H9 (cell line): ENCODE results near the gene MDFI. TPM values are rescaled to one million over a fixed set of nuclear protein-coding genes. Genes with fewer than 3 reads are reported as not detected.
A peak's percentile ranks its signal among the peaks of the same experiment; 100 is the strongest.

Experiments used
- DNase-seq: peaks from one replicate; pipeline ENCODE4 v3.0.0-alpha.2; 2017
- H2AFZ ChIP-seq: one replicate; pipeline ENCODE4 v1.6.1; 2013; ENCODE audit warnings: mild to moderate bottlenecking, low read length, control low read depth, moderate library complexity
- H2AK5ac ChIP-seq: 2 replicates; pipeline ENCODE4 v1.6.1; 2013; ENCODE audit warnings: low read length, control low read depth, mixed read lengths; ENCODE audit not compliant: insufficient read length
- H2BK120ac ChIP-seq: one replicate; pipeline ENCODE4 v1.6.1; 2013; ENCODE audit warnings: low read depth, mild to moderate bottlenecking, low read length, control low read depth, inconsistent platforms; ENCODE audit not compliant: poor library complexity, severe bottlenecking
- H2BK12ac ChIP-seq: 2 replicates; pipeline ENCODE4 v1.6.1; 2013; ENCODE audit warnings: low read length, control low read depth, mixed read lengths, low read depth; ENCODE audit not compliant: insufficient read length
- H2BK15ac ChIP-seq: 2 replicates; pipeline ENCODE4 v1.6.1; 2013; ENCODE audit warnings: low read depth, low read length, control low read depth
- H2BK20ac ChIP-seq: one replicate; pipeline ENCODE4 v1.6.1; 2013; ENCODE audit warnings: low read depth, mild to moderate bottlenecking, low read length, control low read depth, inconsistent platforms; ENCODE audit not compliant: poor library complexity, severe bottlenecking
- H2BK5ac ChIP-seq: 2 replicates; pipeline ENCODE4 v1.6.1; 2013; ENCODE audit warnings: low read length, control low read depth, mixed read lengths; ENCODE audit not compliant: insufficient read length
- H3K14ac ChIP-seq: 2 replicates; pipeline ENCODE4 v1.6.1; 2013; ENCODE audit warnings: low read length, control low read depth; ENCODE audit not compliant: insufficient read depth
- H3K18ac ChIP-seq: 2 replicates; pipeline ENCODE4 v1.6.1; 2013; ENCODE audit warnings: low read depth, mild to moderate bottlenecking, mixed read lengths, low read length, control low read depth; ENCODE audit not compliant: insufficient read length
- H3K23ac ChIP-seq: 2 replicates; pipeline ENCODE4 v1.6.1; 2013; ENCODE audit warnings: low read length, control low read depth, mixed read lengths, low read depth; ENCODE audit not compliant: insufficient read length
- H3K23me2 ChIP-seq: 2 replicates; pipeline ENCODE4 v1.6.1; 2013; ENCODE audit warnings: low read depth, mild to moderate bottlenecking, mixed read lengths, low read length, control low read depth; ENCODE audit not compliant: insufficient read length, poor library complexity, severe bottlenecking
- H3K27ac ChIP-seq: 2 replicates; pipeline ENCODE4 v1.5.1; 2013; ENCODE audit warnings: low read length, control low read depth, mixed read lengths, low read depth; ENCODE audit not compliant: insufficient read length
- H3K27me3 ChIP-seq: 2 replicates; pipeline ENCODE4 v1.6.1; 2013; ENCODE audit warnings: low read length, control low read depth, inconsistent platforms; ENCODE audit not compliant: insufficient read depth
- H3K4ac ChIP-seq: 2 replicates; pipeline ENCODE4 v1.6.1; 2013; ENCODE audit warnings: low read depth, mild to moderate bottlenecking, control low read depth, inconsistent platforms, low read length, moderate library complexity
- H3K4me1 ChIP-seq: 2 replicates; pipeline ENCODE4 v1.6.1; 2013; ENCODE audit warnings: low read length, control low read depth, inconsistent platforms; ENCODE audit not compliant: insufficient read depth
- H3K4me2 ChIP-seq: 2 replicates; pipeline ENCODE4 v1.6.1; 2013; ENCODE audit warnings: low read length, control low read depth, mixed read lengths; ENCODE audit not compliant: insufficient read length, insufficient read depth
- H3K56ac ChIP-seq: 2 replicates; pipeline ENCODE4 v1.6.1; 2013; ENCODE audit warnings: low read depth, mild to moderate bottlenecking, mixed read lengths, low read length, control low read depth; ENCODE audit not compliant: insufficient read length
- H3K79me1 ChIP-seq: 2 replicates; pipeline ENCODE4 v1.6.1; 2013; ENCODE audit warnings: low read depth, mild to moderate bottlenecking, moderate library complexity, low read length, control low read depth, inconsistent platforms; ENCODE audit not compliant: insufficient read depth, poor library complexity, severe bottlenecking
- H3K79me2 ChIP-seq: 2 replicates; pipeline ENCODE4 v1.6.1; 2013; ENCODE audit warnings: low read length, control low read depth, inconsistent platforms; ENCODE audit not compliant: insufficient read depth
- H3K9ac ChIP-seq: 2 replicates; pipeline ENCODE4 v1.6.1; 2013; ENCODE audit warnings: low read length, control low read depth, mixed read lengths; ENCODE audit not compliant: insufficient read length; ENCODE audit errors: extremely low read depth
- H3K9me3 ChIP-seq: one replicate; pipeline ENCODE4 v1.6.1; 2013; ENCODE audit warnings: low read depth, low read length, inconsistent platforms; ENCODE audit not compliant: control insufficient read depth
- H3T11ph ChIP-seq: one replicate; pipeline ENCODE4 v1.6.1; 2013; ENCODE audit warnings: mild to moderate bottlenecking, low read length, control low read depth, inconsistent platforms
- H4K20me1 ChIP-seq: one replicate; pipeline ENCODE4 v1.6.1; 2013; ENCODE audit not compliant: control insufficient read depth, insufficient read length, insufficient read depth
- H4K5ac ChIP-seq: 2 replicates; pipeline ENCODE4 v1.6.1; 2013; ENCODE audit warnings: low read depth, mild to moderate bottlenecking, mixed read lengths, low read length, control low read depth; ENCODE audit not compliant: insufficient read length
- H4K8ac ChIP-seq: replicated peaks from 2 replicates; pipeline ENCODE4 v1.6.1; 2013; ENCODE audit warnings: low read length, control low read depth, mixed read lengths, low read depth; ENCODE audit not compliant: insufficient read length
- H4K91ac ChIP-seq: 2 replicates; pipeline ENCODE4 v1.6.1; 2013; ENCODE audit warnings: low read depth, mild to moderate bottlenecking, moderate library complexity, mixed read lengths, low read length, control low read depth; ENCODE audit not compliant: insufficient read length
- H3K27ac Mint-ChIP-seq, 3 experiments: 2 replicates in 2 of 3; 3 replicates in 1 of 3; pipeline ENCODE4 v1.8.0; 2020 to 2021; ENCODE audit warnings: mixed read lengths in 3 of 3, mild to moderate bottlenecking in 1 of 3, moderate library complexity in 1 of 3
- H3K27me3 Mint-ChIP-seq: 2 replicates; pipeline ENCODE4 v1.8.0; 2021; ENCODE audit warnings: low read depth, mild to moderate bottlenecking, moderate library complexity, mixed read lengths
- H3K36me3 Mint-ChIP-seq, 3 experiments: 2 replicates in 2 of 3; 3 replicates in 1 of 3; pipeline ENCODE4 v1.8.0; 2020 to 2021; ENCODE audit warnings: low read depth in 3 of 3, mixed read lengths in 3 of 3; ENCODE audit not compliant: insufficient read depth in 1 of 3
- H3K4me1 Mint-ChIP-seq, 2 experiments: 2 replicates each; pipeline ENCODE4 v1.8.0; 2020; ENCODE audit warnings: mixed read lengths in 2 of 2
- H3K4me3 Mint-ChIP-seq, 2 experiments: 2 replicates in 1 of 2; 3 replicates in 1 of 2; pipeline ENCODE4 v1.8.0; 2020 to 2021; ENCODE audit warnings: mild to moderate bottlenecking in 2 of 2, mixed read lengths in 2 of 2, moderate library complexity in 1 of 2
- H3K9me3 Mint-ChIP-seq, 2 experiments: 2 replicates in 1 of 2; 3 replicates in 1 of 2; pipeline ENCODE4 v1.8.0; 2020; ENCODE audit warnings: mild to moderate bottlenecking in 2 of 2, mixed read lengths in 2 of 2, moderate library complexity in 1 of 2
- WGBS: extraction: QIAGEN DNeasy Blood & Tissue Kit; methylation state at CpG from one replicate; pipeline ENCODE4 v1.1.7; 2013; ENCODE audit warnings: missing lambda C conversion rate, low lambda C conversion rate, mixed read lengths; ENCODE audit not compliant: insufficient read length; ENCODE audit errors: extremely low coverage; 5-methylcytosine and 5-hydroxymethylcytosine counted together
- total RNA-seq: library from RNA; stranded (reverse); gene quantifications from 2 replicates; pipeline ENCODE4 v1.2.1, GENCODE V29; 2021
- TF ChIP-seq, protein P1 (sequence below): fragments of 200-600 bp; sonication (generic); conservative IDR thresholded peaks from 3 replicates; pipeline ENCODE4 v1.8.0; 2021; ENCODE audit warnings: antibody characterized with exemption, mild to moderate bottlenecking

The MDFI gene
- total RNA-seq, 1 experiment from 2014 or later: 45.0 TPM

DNA sequence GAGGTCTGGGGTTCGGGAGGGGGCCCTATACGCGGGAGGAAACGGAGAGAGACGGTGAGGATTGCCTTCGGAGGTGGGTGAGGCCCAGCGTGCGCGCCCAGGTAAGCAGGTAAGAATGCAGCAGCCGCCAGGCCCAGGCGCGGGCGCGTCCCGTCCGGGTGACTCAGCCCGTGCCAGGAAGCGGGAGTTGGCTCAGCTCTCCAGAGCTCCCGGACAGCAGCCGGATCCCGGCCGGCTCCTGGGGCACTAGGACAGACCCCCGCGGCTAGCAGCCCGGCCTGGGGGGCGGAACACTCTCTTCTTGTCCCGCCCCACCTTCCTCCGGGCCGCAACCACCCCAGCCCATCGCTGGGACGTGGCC, 1.5 kb upstream of the MDFI start:
- Histone ChIP-seq H3K27ac (no peak overlapping the region), H2AK5ac (no peak overlapping the region), H3K4me2 (peak overlapping the region; percentile 70), H2BK15ac (no peak overlapping the region), H2AFZ (no peak overlapping the region), H4K20me1 (no peaks in the 10 kb centered on the region), H3K23me2 (peaks cover 18% of the 10 kb centered on the region), H3K9ac (no peak overlapping the region), H3K9me3 (no peaks in the 10 kb centered on the region), H4K91ac (no peak overlapping the region), H3K79me1 (no peaks in the 10 kb centered on the region), H2BK12ac (no peak overlapping the region), H3K4me1 (peaks cover 5% of the 10 kb centered on the region; the same call in 1 of the 2 replicates), H2BK120ac (no peak overlapping the region), H3T11ph (no peak overlapping the region), H3K56ac (no peak overlapping the region), H2BK20ac (no peak overlapping the region), H3K14ac (no peak overlapping the region), H4K8ac (no peak overlapping the region), H3K23ac (no peak overlapping the region), H4K5ac (no peak overlapping the region), H3K27me3 (peaks cover 3% of the 10 kb centered on the region; the same call in 1 of the 2 replicates), H3K4ac (no peak overlapping the region), H2BK5ac (no peak overlapping the region), H3K18ac (no peak overlapping the region), H3K79me2 (no peaks in the 10 kb centered on the region; the same call in 1 of the 2 replicates)
- no CpG with 5 or more reads among the region's 31 CpGs for WGBS
- TF ChIP-seq, protein P1, sequence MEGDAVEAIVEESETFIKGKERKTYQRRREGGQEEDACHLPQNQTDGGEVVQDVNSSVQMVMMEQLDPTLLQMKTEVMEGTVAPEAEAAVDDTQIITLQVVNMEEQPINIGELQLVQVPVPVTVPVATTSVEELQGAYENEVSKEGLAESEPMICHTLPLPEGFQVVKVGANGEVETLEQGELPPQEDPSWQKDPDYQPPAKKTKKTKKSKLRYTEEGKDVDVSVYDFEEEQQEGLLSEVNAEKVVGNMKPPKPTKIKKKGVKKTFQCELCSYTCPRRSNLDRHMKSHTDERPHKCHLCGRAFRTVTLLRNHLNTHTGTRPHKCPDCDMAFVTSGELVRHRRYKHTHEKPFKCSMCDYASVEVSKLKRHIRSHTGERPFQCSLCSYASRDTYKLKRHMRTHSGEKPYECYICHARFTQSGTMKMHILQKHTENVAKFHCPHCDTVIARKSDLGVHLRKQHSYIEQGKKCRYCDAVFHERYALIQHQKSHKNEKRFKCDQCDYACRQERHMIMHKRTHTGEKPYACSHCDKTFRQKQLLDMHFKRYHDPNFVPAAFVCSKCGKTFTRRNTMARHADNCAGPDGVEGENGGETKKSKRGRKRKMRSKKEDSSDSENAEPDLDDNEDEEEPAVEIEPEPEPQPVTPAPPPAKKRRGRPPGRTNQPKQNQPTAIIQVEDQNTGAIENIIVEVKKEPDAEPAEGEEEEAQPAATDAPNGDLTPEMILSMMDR: no peak
- Mint-ChIP-seq H3K4me1 (peaks cover 38 to 40% of the 10 kb centered on the region in 2 experiments), H3K9me3 (no peaks in the 10 kb centered on the region; a peak in 1 of 5 replicates), H3K27ac (no peak overlapping the region), H3K36me3 (peaks cover 6 to 10% (median 10%) of the 10 kb centered on the region in 3 experiments), H3K4me3 (peak overlapping the region; percentile 55 to 85), H3K27me3 (peaks cover 70% of the 10 kb centered on the region)
- DNase-seq: peak; percentile 80
